BLaER1 treated with 17β-estradiol and CSF1 and Interleukin-3, amounts not matched to agents 10 nM and 100 nM (cell line): ENCODE data around the gene BASP1.

Experiments used
- H3K27ac ChIP-seq, 11 experiments: shearing (Covaris generic); formaldehyde crosslinking; 2 replicates each; pipeline ENCODE4 v1.8.1; 2022
- H3K27me3 ChIP-seq, 11 experiments: shearing (Covaris generic); formaldehyde crosslinking; 2 replicates each; pipeline ENCODE4 v1.8.1; 2022
- H3K36me3 ChIP-seq, 11 experiments: shearing (Covaris generic); formaldehyde crosslinking; 2 replicates each; pipeline ENCODE4 v1.8.1; 2022
- H3K4me1 ChIP-seq, 10 experiments: shearing (Covaris generic); formaldehyde crosslinking; 2 replicates each; pipeline ENCODE4 v1.8.1; 2022
- H3K4me2 ChIP-seq, 11 experiments: shearing (Covaris generic); formaldehyde crosslinking; 2 replicates each; pipeline ENCODE4 v1.8.1; 2022
- H3K4me3 ChIP-seq, 10 experiments: shearing (Covaris generic); formaldehyde crosslinking; 2 replicates each; pipeline ENCODE4 v1.8.1; 2022
- H3K9ac ChIP-seq, 11 experiments: shearing (Covaris generic); formaldehyde crosslinking; 2 replicates each; pipeline ENCODE4 v1.8.1; 2022
- H3K9me3 ChIP-seq, 11 experiments: shearing (Covaris generic); formaldehyde crosslinking; replicated peaks in 1 of 11; 2 replicates each; pipeline ENCODE4 v1.8.1; 2022
- H4K20me1 ChIP-seq, 11 experiments: shearing (Covaris generic); formaldehyde crosslinking; 2 replicates each; pipeline ENCODE4 v1.8.1; 2022
- Cebpa-rat ChIP-seq, 11 experiments: shearing (Covaris generic); IDR thresholded peaks; 2 replicates each; pipeline ENCODE4 v1.8.1; 2022

BASP1 gene

DNA sequence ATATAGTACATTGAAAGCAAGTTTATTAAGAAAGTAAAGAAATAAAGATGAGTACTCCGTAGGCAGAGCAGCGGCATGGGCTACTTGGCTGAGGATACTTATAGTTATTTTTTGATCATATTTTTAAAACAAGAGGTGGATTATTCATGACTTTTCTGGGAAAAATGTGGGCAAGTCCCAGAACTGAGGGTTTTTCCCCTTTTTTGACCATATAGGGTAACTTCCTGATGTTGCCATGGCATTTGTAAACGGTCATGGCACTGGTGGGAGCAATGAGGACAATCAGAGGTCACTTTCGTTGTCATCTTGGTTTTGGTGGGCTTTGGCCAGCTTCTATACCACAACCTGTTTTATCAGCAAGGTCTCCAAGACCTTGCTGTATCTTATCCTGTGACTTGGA is 5.2 kb upstream of the BASP1 start:
- Histone ChIP-seq H3K9me3 (peaks cover 0 to 16% (median 0%) of the 10 kb centered on the region in 11 experiments; a peak in 4 of 22 replicates), H3K27me3 (peaks cover 4 to 8% (median 6%) of the 10 kb centered on the region in 11 experiments; a peak in 16 of 22 replicates)

DNA sequence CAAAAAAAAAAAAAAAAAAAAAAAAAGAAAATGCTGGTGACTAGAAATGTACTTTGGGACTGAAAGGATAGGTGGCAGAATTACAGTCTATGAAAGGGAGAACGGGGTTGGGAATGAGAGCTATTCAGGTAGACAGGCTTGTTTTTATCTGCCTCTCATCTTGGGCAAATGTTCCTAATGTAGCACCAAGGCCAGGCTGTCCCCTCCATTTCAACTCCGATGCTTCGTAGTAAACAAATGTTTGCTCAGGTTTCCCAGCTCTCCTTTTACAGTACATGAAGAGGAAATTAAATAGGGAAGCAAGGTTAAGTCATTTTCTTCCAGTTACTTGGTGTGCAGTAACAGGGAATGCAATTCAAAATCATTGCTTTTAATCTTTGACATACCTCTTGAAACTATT is 4.4 kb upstream of the BASP1 start:
- no peaks in the 10 kb centered on the region for H3K36me3 ChIP-seq
- no peaks in the 10 kb centered on the region; a peak in 1 of 22 replicates for H4K20me1 ChIP-seq
- H3K9ac ChIP-seq: no peak overlapping the region
- H3K27me3 ChIP-seq: peaks cover 4 to 13% (median 6%) of the 10 kb centered on the region in 11 experiments; a peak in 16 of 22 replicates
- no peak overlapping the region for H3K4me3 ChIP-seq
- no peak for TF ChIP-seq Cebpa-rat (IDR thresholded peaks at IDR 0.05)
- H3K27ac ChIP-seq: no peak overlapping the region; a peak in 1 of 22 replicates
- peak overlapping the region in 3 of 11 experiments; percentile 44 to 80 (median 53); a peak in 6 of 22 replicates for H3K4me2 ChIP-seq
- peaks cover 5 to 54% (median 17%) of the 10 kb centered on the region in 10 experiments; a peak in 19 of 20 replicates for H3K4me1 ChIP-seq
- H3K9me3 ChIP-seq: peaks cover 0 to 16% (median 0%) of the 10 kb centered on the region in 11 experiments; a peak in 4 of 22 replicates

More for the DNA sequence above, 5.2 kb upstream of the BASP1 start:
- Histone ChIP-seq H3K36me3 (no peaks in the 10 kb centered on the region), H3K4me3 (no peak overlapping the region), H3K27ac (peak overlapping the region in 2 of 11 experiments; percentile 10 to 24; a peak in 2 of 22 replicates), H3K9ac (no peak overlapping the region), H3K4me1 (peaks cover 5 to 54% (median 17%) of the 10 kb centered on the region in 10 experiments; a peak in 19 of 20 replicates), H3K4me2 (peak overlapping the region in 3 of 11 experiments; percentile 44 to 80 (median 74); a peak in 6 of 22 replicates), H4K20me1 (no peaks in the 10 kb centered on the region; a peak in 1 of 22 replicates)
- no peak for TF ChIP-seq Cebpa-rat (IDR thresholded peaks at IDR 0.05)

DNA sequence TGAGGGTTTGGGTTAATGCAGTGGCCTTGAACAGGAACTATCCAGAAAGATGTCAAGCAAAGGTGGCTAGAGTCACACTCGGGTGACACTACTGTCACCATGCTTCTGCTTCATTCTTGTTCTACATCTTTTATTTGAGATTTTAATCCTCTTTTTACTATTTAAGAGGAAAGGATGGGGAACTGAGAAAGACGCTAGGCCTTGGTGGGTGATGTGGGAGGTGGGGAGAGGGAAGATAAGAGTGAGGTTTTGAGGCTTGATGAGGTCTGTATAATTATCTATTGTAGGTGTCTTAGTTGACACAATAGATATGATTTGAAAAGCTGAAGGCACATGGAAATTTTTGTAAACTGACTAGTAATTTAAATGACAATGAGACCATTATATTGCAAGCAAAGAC is 3.5 kb upstream of the BASP1 start:
- H3K9me3 ChIP-seq: peaks cover 0 to 9% (median 0%) of the 10 kb centered on the region in 11 experiments; a peak in 4 of 22 replicates
- H3K27ac ChIP-seq: no peak overlapping the region
- no peaks in the 10 kb centered on the region for H3K36me3 ChIP-seq
- H3K4me1 ChIP-seq: peaks cover 5 to 55% (median 20%) of the 10 kb centered on the region in 10 experiments; a peak in 19 of 20 replicates
- peak overlapping the region in 2 of 11 experiments; percentile 53 to 80; a peak in 3 of 22 replicates for H3K4me2 ChIP-seq
- peaks cover 4 to 17% (median 6%) of the 10 kb centered on the region in 11 experiments; a peak in 16 of 22 replicates for H3K27me3 ChIP-seq
- peaks cover 0 to 8% (median 2%) of the 10 kb centered on the region in 11 experiments; a peak in 11 of 22 replicates for H4K20me1 ChIP-seq
- H3K9ac ChIP-seq: no peak overlapping the region
- no peak overlapping the region for H3K4me3 ChIP-seq
- TF ChIP-seq Cebpa-rat (IDR thresholded peaks at IDR 0.05): no peak

DNA sequence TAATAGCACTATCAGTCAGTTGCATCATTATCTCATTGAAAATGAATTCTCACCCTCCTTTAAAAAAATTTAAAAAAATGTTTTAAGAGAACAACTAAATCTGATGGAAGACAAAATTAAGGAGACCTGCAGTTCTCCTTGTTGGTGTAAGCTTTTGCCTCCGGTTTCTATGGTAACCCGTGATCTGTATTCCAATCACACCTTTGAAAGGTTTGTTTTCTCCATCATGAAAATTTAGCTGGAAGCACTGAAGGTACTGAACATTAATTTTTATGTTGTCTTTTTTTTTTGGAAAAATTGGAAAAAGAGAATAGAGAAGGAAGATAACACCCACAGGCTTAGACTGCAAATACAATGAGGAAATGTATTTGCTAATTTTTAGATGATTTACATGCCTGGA is 2.5 kb upstream of the BASP1 start:
- TF ChIP-seq Cebpa-rat (IDR thresholded peaks at IDR 0.05): no peak
- H3K9me3 ChIP-seq: no peaks in the 10 kb centered on the region
- peaks cover 5 to 63% (median 22%) of the 10 kb centered on the region in 10 experiments; a peak in 19 of 20 replicates for H3K4me1 ChIP-seq
- peaks cover 0 to 18% (median 11%) of the 10 kb centered on the region in 11 experiments; a peak in 12 of 22 replicates for H4K20me1 ChIP-seq
- no peak overlapping the region for H3K27ac ChIP-seq
- H3K9ac ChIP-seq: no peak overlapping the region
- H3K4me2 ChIP-seq: peak overlapping the region in 8 of 11 experiments; percentile 20 to 93 (median 55); a peak in 13 of 22 replicates
- H3K27me3 ChIP-seq: peaks cover 4 to 17% (median 6%) of the 10 kb centered on the region in 11 experiments; a peak in 16 of 22 replicates
- no peak overlapping the region for H3K4me3 ChIP-seq
- no peaks in the 10 kb centered on the region for H3K36me3 ChIP-seq

DNA sequence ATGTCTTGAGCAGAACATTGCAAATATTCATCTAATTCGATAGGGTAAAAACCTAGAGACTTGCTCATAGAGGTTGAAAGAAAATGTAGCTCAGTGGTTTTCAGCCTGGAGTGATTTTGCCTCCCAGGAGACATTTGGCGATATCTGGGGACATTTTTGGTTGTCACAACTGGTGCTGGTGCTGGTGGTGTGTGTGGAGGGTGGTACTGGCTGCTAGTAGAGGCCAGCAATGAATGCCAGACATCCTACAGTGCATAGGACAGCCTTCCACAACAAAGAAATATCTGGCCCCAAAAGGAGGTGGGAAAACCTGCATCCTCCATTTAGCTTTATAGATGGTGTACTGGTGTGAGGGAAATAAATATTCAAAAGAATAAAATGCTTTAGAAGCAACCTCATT is 2.1 kb upstream of the BASP1 start:
- no peak overlapping the region for H3K27ac ChIP-seq

DNA sequence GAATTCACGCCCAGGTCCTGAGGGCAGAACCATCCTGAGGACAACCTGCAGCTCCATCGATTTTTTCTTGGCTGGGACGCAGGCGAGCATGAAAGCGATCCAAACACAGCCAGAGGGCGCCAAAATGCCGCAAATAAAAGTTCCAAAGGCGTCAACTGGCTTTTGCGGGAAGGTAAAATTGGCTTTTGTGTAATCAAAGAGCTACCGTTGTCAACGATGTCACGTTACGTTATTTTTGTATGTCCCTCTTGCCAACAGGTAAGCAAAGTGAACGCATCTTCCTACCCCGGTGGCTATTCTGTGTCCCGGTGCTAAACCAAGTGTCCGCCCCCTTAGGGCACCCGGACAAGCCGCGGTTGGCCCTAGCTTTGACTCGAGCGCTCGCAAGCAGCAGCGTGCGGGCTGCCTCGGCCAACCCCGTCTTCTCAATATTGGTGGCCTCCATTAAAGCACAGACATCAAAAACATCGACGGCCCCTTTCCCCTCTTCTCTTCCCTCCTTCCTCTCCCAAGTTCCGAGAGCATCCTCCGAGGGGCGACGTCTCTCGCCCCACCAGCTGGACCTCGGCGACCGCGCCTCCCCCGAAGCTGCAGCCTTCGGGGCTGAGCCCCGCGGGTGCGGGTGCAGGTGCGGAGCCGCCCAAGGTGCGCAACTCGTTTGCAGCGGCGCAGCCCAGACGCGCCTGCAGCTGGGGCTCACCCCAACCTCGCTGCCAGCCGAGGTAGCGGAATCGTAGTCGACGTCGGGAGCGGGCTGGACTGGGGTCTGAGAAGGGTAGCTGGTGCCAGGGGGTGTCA is 1.1 kb upstream of the BASP1 start:
- H3K9ac ChIP-seq: peak overlapping the region in 5 of 11 experiments; percentile 4 to 61 (median 35); a peak in 9 of 22 replicates

More for the DNA sequence above, 2.1 kb upstream of the BASP1 start:
- no peak for TF ChIP-seq Cebpa-rat (IDR thresholded peaks at IDR 0.05)
- Histone ChIP-seq H3K36me3 (no peaks in the 10 kb centered on the region), H3K27me3 (peaks cover 4 to 17% (median 6%) of the 10 kb centered on the region in 11 experiments; a peak in 16 of 22 replicates), H3K9ac (no peak overlapping the region), H3K9me3 (no peaks in the 10 kb centered on the region), H3K4me2 (peak overlapping the region in 8 of 11 experiments; percentile 20 to 93 (median 55); a peak in 15 of 22 replicates), H4K20me1 (peaks cover 0 to 22% (median 14%) of the 10 kb centered on the region in 11 experiments; a peak in 12 of 22 replicates), H3K4me1 (peaks cover 5 to 63% (median 22%) of the 10 kb centered on the region in 10 experiments; a peak in 19 of 20 replicates), H3K4me3 (no peak overlapping the region)

DNA sequence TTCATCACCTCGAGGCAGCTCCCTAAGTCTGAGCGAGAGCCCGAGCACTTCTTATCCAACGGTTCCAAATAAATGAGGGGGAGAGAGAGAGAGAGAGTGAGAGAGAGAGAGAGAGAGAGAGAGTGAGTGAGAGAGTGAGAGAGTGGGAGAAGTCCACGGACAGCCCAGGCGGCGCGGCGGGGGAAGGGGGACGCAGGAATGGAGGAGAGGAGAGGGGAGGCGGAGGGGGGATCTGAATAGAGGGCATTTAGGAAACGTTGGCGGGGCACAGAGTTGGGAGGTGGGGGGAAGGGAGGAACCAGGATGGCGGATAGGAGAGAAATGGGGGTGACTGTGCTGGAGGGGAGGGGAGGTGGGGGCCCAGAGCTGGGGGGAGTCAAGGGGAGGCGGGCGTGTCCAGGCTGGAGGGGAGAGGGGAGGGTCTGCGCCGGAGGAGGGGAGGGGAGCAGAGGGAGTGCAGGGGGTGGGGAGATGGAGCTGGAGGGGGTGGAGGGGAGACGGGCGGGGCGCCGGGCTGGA is 398 bp upstream of the BASP1 start:
- Histone ChIP-seq H3K9ac (peak overlapping the region in 4 of 11 experiments; percentile 7 to 61 (median 40); a peak in 7 of 22 replicates), H3K4me1 (peaks cover 5 to 55% (median 22%) of the 10 kb centered on the region in 10 experiments; a peak in 19 of 20 replicates), H4K20me1 (peaks cover 0 to 33% (median 14%) of the 10 kb centered on the region in 11 experiments; a peak in 12 of 22 replicates), H3K36me3 (no peaks in the 10 kb centered on the region), H3K4me2 (peak overlapping the region; percentile 76 to 95 (median 90)), H3K27ac (0 out of 22 replicates have a peak overlapping the region, but pooled peaks of 1 of the 11 experiments have one; percentile 7), H3K27me3 (peaks cover 4 to 17% (median 6%) of the 10 kb centered on the region in 11 experiments; a peak in 16 of 22 replicates), H3K9me3 (no peaks in the 10 kb centered on the region), H3K4me3 (peak overlapping the region; percentile 48 to 84 (median 58))
- no peak for TF ChIP-seq Cebpa-rat (IDR thresholded peaks at IDR 0.05)

More for the DNA sequence above, 1.1 kb upstream of the BASP1 start:
- H4K20me1 ChIP-seq: peaks cover 0 to 27% (median 14%) of the 10 kb centered on the region in 11 experiments; a peak in 12 of 22 replicates
- H3K27ac ChIP-seq: peak overlapping the region in 1 of 11 experiments; percentile 7; a peak in 1 of 22 replicates
- peak overlapping the region; percentile 76 to 95 (median 90) for H3K4me2 ChIP-seq
- no peaks in the 10 kb centered on the region for H3K36me3 ChIP-seq
- peak overlapping the region; percentile 48 to 59 (median 55) for H3K4me3 ChIP-seq
- no peaks in the 10 kb centered on the region for H3K9me3 ChIP-seq
- H3K27me3 ChIP-seq: peaks cover 4 to 17% (median 6%) of the 10 kb centered on the region in 11 experiments; a peak in 16 of 22 replicates
- H3K4me1 ChIP-seq: peaks cover 5 to 55% (median 22%) of the 10 kb centered on the region in 10 experiments; a peak in 19 of 20 replicates
- no peak for TF ChIP-seq Cebpa-rat (IDR thresholded peaks at IDR 0.05)

DNA sequence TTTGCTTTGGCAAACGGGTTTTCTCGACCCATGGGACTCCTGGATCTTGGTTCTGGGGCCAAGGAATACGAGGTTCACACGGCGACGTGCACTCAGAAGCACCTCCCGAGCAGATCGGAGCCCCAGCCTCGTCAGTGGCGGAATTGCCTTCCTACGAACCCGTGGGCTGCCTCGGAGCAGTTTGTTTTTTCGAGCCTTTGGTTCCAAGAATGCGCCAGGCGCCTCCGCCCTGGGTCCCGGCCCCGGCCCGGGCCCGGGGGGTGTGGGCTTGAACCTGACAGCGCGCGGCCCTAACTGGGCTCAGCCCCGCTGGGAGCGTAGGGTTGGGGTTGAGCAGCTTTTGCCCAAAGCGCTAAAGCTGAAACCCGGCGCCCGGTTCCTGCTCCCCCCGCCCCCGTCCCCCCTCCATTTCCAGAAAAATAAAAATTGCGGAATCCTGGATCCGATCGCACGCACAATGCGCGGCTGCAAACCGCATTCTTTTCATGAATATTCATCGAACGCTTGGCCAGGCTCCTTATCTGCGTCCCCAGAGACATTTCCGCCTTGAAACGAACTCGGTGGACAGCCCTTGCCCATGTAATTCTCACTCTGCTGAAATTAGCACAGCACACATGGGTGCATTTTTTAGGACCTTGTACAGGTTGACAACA is 1.0 kb downstream of the BASP1 start:
- Histone ChIP-seq H3K4me1 (peaks cover 5 to 41% (median 22%) of the 10 kb centered on the region in 10 experiments; a peak in 19 of 20 replicates), H3K9ac (peak overlapping the region; percentile 71 to 88 (median 81)), H3K36me3 (0 out of 22 replicates have a peak, but pooled peaks cover 0 to 5% (median 0%) of the 10 kb centered on the region in 11 experiments), H3K4me3 (peak overlapping the region; percentile 76 to 91 (median 80)), H4K20me1 (peaks cover 0 to 48% (median 14%) of the 10 kb centered on the region in 11 experiments; a peak in 12 of 22 replicates), H3K27ac (peak overlapping the region in 10 of 11 experiments; percentile 58 to 78 (median 62); a peak in 20 of 22 replicates), H3K27me3 (peaks cover 4 to 17% (median 6%) of the 10 kb centered on the region in 11 experiments; a peak in 16 of 22 replicates), H3K9me3 (no peaks in the 10 kb centered on the region), H3K4me2 (peak overlapping the region; percentile 81 to 96 (median 92))
- no peak for TF ChIP-seq Cebpa-rat (IDR thresholded peaks at IDR 0.05)
